ENCODE results near the gene POLR3A.

- no peak for TF ChIP-seq CTCF (optimal IDR thresholded peaks at IDR 0.05 in 1 of 3, IDR thresholded peaks at IDR 0.05 in 1 of 3, conservative IDR thresholded peaks at IDR 0.05 in 1 of 3; ENCODE audit: extremely low read depth in 1 of 3, insufficient read depth in 2 of 3, low read length in 3 of 3)
- no peak for TF ChIP-seq EZH2 (IDR thresholded peaks at IDR 0.05; ENCODE audit: low read length)
These were observed 8.1 kb downstream of the POLR3A start for GRCh38 chr10:78021201-78021600.

Measured in keratinocyte (primary cell).